Neural cell (in vitro differentiated cells): Measurements from ENCODE around the gene INPP5D.
"Not testable (repeated sequence)": the region's sequence is repeated elsewhere in the genome, so short reads cannot be mapped to it uniquely, and the experiment has no call there.

Experiments
- CTCF ChIP-seq: fragments of 450-650 bp; IDR thresholded peaks from 2 replicates; pipeline ENCODE4 v1.5.1; 2014; ENCODE audit warnings: antibody characterized with exemption, mild to moderate bottlenecking, moderate library complexity; ENCODE audit not compliant: poor library complexity, severe bottlenecking
- EP300 ChIP-seq: fragments of 450-650 bp; conservative IDR thresholded peaks from 2 replicates; pipeline ENCODE4 v1.6.1; 2014; ENCODE audit warnings: antibody characterized with exemption, mild to moderate bottlenecking, moderate library complexity; ENCODE audit not compliant: poor library complexity, severe bottlenecking
- EZH2 ChIP-seq: fragments of 200-600, 300-800 bp; shearing (Covaris generic), sonication (generic); IDR thresholded peaks from 2 replicates; pipeline ENCODE4 v1.6.1; 2014; ENCODE audit warnings: antibody characterized with exemption, low read length, borderline replicate concordance, mild to moderate bottlenecking; ENCODE audit not compliant: insufficient read depth, poor library complexity, severe bottlenecking
- POLR2AphosphoS5 ChIP-seq: IDR thresholded peaks from 2 replicates; pipeline ENCODE4 v1.6.1; 2012
- RAD21 ChIP-seq: fragments of 450-650 bp; conservative IDR thresholded peaks from 2 replicates; pipeline ENCODE4 v1.6.1; 2014; ENCODE audit warnings: antibody characterized with exemption, mild to moderate bottlenecking, moderate library complexity

- not testable (repeated sequence) for TF ChIP-seq EZH2, CTCF, RAD21, POLR2AphosphoS5, EP300
These were observed 140.6 kb downstream of the INPP5D start for GRCh38 chr2:233200790-233201189.
